ENCODE results near the gene FAM83C.
"Not testable (repeated sequence)": the region's sequence is repeated elsewhere in the genome, so short reads cannot be mapped to it uniquely, and the experiment has no call there.

Gene FAM83C

GRCh38 chr20:35318502-35319157 is 26.4 kb upstream of the FAM83C start:
- no peak for DNase-seq

- DNase-seq: no peak
Measured at GRCh38 chr20:35317416-35318210, 25.4 kb upstream of the FAM83C start.

DNA sequence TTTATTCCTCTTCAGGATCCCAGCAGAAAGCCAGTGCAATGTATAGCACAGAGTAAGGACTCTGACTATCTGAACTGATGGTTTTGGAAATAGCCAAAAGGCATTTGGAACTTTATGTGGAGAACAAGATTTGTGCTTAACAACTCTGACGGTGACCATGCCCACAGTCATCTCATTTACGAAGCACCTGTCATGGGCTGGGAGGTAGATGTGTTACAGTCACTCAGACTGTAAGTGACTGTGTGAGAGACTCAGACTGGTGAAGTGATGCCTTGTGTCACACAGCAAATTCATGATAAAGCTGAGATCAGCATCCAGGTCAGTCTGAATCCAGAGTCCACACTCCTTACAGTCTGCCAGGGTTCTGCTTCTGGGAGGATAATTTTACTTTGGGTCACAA is 23.9 kb upstream of the FAM83C start:
- DNase-seq: no peak

GRCh38 chr20:35315632-35316020 is 23.4 kb upstream of the FAM83C start:
- not testable (repeated sequence) for DNase-seq

DNA sequence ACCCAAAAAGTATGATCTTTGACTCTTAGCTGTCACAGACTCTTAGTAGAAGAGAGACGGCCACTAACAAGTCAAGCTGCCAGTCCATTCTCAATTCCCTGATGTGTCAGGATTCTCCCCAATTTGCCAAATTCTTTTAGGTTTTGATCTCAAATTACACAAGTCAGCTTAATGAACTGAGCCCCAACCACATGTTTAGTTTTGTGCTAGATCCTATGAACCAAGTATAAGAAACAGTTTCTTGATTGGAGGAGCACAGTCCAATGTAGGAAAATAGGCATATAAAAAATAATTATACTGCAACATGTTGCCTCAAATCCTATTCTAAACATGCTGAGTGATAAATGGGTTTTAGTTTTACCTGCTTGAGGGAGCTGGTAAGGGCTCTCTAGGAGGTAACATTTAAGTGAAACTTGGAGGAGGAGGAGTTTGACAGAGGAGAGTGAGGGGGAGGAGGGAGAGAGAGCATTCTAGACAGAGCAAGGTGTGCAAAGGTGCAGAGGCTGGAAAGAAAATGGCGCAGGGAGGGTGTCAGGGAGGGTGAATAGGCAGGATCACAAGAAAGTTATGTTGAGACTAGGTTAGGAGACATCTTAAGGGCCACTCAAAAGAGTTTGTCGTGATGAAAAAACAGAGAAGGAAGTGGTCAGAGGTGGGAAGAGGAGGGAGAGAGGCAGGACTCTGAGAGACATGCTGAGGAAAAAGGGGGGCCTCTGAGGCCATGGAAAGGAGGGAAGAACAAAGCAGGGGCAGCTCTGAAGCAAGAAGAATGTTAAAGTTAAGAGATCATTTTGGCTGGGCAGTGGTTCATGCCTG is 22.8 kb upstream of the FAM83C start:
- no peak for DNase-seq

DNA sequence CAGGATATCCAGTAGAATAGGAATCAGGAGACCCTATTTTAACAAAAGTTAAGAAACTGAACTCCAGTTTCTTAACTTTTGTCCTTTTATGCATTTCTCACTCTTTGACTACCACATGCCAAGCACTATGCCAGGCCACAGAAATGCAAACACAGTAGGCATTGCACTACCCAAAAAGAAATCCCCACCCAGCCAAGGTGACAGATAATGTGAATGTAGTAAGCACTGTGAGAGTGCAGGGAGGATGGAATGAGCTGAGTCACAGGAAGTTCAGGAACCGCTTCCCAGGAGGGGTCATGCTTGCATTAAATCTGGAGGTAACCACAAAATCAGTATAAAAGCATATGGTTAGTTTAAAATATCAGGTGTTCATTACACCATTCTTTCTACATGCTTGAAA is 20.1 kb upstream of the FAM83C start:
- DNase-seq: no peak

- no peak for DNase-seq
Measured at GRCh38 chr20:35311822-35312221, 19.6 kb upstream of the FAM83C start.

DNA sequence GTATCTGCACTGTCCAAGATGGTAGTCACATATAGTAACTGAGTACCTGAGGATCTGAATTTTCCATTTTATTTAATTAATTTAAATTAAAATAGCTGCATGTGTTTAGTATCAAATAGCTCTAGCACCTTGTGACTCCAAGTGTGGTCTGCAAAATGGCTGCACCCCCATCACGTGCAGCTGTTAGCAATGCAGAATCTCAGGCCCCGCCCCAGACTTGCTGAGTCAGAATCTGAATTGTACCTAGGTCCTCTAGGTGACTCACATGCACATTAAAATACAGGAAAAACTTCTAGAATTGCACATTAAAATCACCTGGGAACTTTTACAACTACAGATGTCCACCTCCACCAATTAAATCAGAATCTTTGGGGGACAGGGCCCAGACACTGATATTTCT is 19.2 kb upstream of the FAM83C start:
- peak; percentile 32 for DNase-seq

- DNase-seq: no peak
Measured at GRCh38 chr20:35307666-35308653, 15.7 kb upstream of the FAM83C start.

DNA sequence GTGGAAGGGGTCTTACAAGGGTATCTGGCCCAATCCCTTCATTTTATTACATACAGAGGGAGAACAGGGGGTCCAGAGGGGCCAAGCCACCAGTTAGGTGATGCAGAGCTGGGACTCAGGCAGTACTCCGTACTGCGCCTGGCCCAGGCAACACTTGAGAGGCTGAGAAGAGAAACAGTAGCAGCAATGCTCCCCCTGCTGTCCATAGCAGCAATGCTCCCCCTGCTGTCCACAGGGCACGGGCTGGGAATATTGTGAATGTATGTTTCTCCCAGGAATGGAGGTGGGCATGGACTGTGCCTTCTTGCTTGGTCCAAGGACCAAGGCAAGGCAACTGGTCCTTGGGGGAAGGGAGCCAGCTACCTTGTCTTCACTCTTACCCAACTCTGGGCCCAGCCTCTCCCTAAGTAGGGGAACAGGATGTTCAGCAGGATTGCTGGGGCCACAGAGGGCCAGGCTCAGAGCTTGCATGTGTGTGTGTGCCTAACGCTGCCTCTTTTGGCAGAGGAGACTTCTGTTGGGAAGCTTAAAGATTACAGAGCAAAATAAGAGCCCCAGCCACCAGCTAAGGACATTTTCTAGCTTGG is 14.8 kb upstream of the FAM83C start:
- DNase-seq: peak; percentile 41

DNA sequence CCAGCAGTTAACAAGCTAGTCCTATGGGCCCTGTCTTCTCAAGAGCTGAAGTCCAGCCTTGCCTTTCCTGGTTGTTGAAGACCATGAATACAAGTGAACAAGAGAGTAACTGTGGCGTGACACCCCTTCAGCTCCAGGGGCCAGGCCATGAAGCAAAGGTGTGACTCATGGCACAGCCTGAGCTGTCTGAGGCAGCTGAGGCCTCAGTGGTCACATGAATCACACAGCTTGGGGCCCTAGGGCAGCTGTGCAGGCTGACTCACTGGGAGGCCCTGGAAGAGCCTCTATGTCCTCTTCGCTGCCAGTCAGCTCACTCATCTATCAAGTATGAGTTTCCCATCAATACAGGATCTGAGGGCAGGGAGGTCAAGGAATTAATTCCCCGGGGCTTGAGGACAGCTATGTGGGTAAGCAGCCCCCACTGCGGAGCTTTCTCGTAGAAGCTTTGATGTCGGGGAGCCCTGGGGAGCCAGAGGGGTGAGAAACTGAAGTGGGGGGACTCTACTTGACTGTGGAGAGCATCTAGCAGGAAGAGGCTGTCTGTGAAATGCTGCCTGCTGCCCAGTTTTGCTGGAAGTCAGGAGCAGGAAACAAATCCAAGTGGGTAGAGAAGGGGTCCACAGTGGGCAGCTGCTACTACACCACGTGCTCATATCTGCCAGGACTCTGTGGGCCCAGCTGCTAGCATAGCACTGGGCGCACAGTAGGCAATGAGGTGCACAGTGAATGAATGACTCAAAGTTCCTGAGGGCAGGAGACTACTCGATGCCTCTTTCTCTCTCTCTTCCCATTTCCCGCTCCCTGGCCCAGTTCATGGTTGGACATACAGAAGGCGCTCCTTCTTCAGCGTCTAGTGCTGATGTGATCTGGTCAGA is 13.7 kb upstream of the FAM83C start:
- DNase-seq: peak; percentile 37

DNA sequence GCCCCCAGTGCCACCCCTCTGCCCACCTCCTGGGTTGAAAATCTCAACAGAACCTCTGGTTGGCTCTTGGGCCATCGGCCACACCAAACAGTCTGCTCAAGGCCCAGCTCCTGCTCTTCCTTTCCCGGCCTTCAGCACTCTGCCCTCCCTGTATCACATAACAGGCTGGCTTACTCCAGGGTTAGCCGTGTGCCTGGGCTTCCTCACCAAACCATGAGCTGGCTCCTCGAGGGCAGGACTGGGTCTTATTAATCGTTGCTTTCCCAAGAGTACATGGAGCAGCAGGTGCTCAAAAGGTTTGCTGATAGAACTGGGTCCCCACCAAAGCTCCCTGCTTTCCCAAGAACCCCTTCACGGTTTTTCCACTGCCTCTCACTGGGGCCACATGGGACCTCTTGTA is 12.7 kb upstream of the FAM83C start:
- DNase-seq: no peak

DNA sequence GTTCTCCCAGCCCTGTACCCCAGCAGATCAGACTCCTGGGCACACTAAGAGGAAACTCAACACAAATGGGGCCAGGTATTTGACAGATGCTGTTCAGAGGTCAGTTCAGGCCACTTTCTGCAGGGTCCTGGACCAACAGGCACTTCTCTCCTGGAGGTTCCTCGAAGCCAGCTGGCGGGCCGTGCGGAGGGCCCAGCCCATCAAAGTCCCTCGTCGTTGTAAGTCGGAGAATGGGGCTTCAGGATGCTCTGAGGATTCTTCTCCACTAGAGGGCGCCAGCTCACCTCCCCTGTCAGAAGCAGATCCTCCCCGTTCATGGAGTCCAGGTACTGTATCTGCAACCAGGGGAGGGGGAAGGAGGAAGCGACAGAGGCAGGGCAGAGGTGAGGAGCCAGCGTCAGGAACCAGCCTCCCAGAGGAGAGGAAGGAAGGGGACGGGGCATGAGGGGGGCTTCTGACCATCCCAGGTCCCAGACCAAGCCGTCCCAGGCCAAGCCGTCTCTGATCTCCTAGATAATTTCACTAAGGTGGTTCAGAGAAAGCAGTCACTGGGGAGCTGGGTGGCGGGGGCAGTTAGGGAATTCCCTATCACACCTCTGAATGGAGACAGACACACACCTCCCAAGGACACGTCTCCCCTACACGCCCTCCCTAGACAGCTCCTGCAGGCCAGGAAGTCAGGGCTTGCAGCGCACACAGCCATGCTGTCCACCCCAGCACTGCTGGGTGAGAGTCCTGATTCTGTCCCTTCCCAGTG is 11.7 kb upstream of the FAM83C start:
- peak; percentile 86 for DNase-seq

GRCh38 chr20:35303382-35303734 is 11.1 kb upstream of the FAM83C start:
- no peak for DNase-seq

DNA sequence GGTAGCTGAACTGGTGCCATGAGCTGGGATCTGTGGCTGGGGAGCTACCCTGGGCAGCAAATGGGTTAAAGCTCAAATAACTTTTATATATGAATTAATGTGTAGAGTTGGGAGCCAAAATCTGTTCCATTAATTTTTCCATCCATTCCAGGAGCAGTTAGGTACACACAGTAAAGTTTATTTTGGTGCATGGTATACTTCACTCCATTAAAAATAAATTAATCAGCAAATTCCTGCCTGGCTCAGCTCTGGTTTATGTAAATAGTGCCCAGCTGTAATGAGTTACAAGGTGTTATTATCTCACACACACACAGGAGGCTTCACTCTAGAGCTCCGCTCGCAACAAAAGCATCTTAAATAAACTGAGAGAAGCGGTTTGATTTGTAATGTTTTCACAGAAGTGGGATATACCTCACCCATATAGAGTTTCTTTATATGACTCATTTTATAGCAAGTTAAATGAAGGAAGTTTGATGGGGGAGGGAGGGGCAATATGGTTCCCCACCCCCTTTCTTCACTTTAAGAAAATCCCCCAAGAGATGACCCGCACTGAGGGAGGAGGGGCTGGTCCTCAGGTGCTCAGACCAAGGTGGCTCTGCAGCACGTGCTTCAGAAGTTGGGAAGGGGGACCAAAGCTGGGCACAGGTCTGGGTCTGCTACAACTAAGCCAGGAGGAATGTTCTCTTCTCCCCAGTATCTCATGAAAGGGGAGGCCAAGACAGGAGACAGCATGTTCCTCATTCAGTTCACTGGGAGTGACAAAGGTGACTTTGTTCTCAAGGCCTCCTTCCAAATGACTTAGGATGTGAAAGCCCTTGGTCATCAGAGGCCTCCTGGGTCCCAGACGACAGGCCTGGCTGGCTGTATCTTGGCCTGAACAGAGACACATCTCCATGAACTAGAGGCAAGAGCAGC is 10.5 kb upstream of the FAM83C start:
- DNase-seq: no peak

GRCh38 chr20:35301426-35301825 is 9.2 kb upstream of the FAM83C start:
- no peak for DNase-seq

- no peak for DNase-seq
Measured at GRCh38 chr20:35300469-35301262, 8.4 kb upstream of the FAM83C start.

- DNase-seq: no peak
Measured at GRCh38 chr20:35299780-35300179, 7.6 kb upstream of the FAM83C start.
